HepG2 (cell line): ENCODE results near the gene ZMPSTE24. TPM values are rescaled to one million over a fixed set of nuclear protein-coding genes. Genes with fewer than 3 reads are reported as not detected.

Source experiments
- ATAC-seq: fragments of 200-7000 bp; cut with Tn5 transposase; 3 replicates; pipeline ENCODE4 v1.9.1; 2020; ENCODE audit warnings: mild to moderate bottlenecking, moderate library complexity
- BruUV-seq: library from RNA; stranded (reverse); fragments of 400-500 nt; replicated peaks from 2 replicates; lab custom pipeline; 2021; lab: Mats Ljungman, UMichigan
- CTCF ChIA-PET: fragments of 300-600 bp; formaldehyde crosslinking; extraction: SDS; loops from one replicate; lab custom pipeline; 2021; ENCODE audit warnings: low total read pairs, inconsistent platforms, low intra/inter-chr PET ratio; lab: Yijun Ruan, JAX
- POLR2A ChIA-PET: fragments of 350-600 bp; sonication (Branson Sonifier 250); formaldehyde crosslinking; loops from one replicate; lab custom pipeline; 2020; ENCODE audit warnings: antibody characterized with exemption, inconsistent platforms; lab: Yijun Ruan, JAX
- DNase-seq: peaks from one replicate; pipeline ENCODE4 v3.0.0-alpha.2; 2015; ENCODE audit warnings: low spot score
- FAIRE-seq: peaks from 3 replicates; lab custom pipeline; 2011; peaks lifted over from hg19 to GRCh38; lab: Jason Lieb, UNC
- H2AFZ ChIP-seq: one replicate; pipeline ENCODE4 v1.6.1; 2011; ENCODE audit warnings: low read length, inconsistent platforms
- H3K27ac ChIP-seq: fragments of 300-600 bp; 3 replicates; pipeline ENCODE4 v1.8.0; 2011; ENCODE audit warnings: mixed run types, mild to moderate bottlenecking, mixed read lengths, low read length, inconsistent platforms; ENCODE audit not compliant: insufficient read depth; ENCODE audit errors: extremely low read length
- H3K27me3 ChIP-seq, 2 experiments: fragments of 200-600 bp in 1 of 2; 2 replicates in 1 of 2; 3 replicates in 1 of 2; pipeline versions ENCODE4 v1.6.0 to v1.8.0; 2011; ENCODE audit warnings: low read length in 2 of 2, mild to moderate bottlenecking in 2 of 2, moderate library complexity in 2 of 2, inconsistent platforms in 1 of 2; ENCODE audit not compliant: insufficient read depth in 2 of 2, control insufficient read depth in 1 of 2
- H3K36me3 ChIP-seq, 2 experiments: fragments of 200-600 bp in 1 of 2; replicated peaks in 1 of 2; 2 replicates in 1 of 2; 3 replicates in 1 of 2; pipeline versions ENCODE4 v1.5.1 to v1.8.0; 2011; ENCODE audit warnings: low read length in 2 of 2, inconsistent platforms in 1 of 2; ENCODE audit not compliant: insufficient read depth in 2 of 2, control insufficient read depth in 1 of 2
- H3K4me1 ChIP-seq: 2 replicates; pipeline ENCODE4 v1.5.1; 2012; ENCODE audit warnings: low read length, inconsistent platforms; ENCODE audit not compliant: insufficient read depth
- H3K4me2 ChIP-seq: 2 replicates; pipeline ENCODE4 v1.6.0; 2011; ENCODE audit warnings: low read depth, low read length, inconsistent platforms
- H3K4me3 ChIP-seq, 3 experiments: fragments of 200-600 bp in 1 of 3; sonication (generic), shearing (Covaris generic) in 1 of 3; replicated peaks in 1 of 3; 2 replicates each; pipeline ENCODE4 v1.5.1; 2011 to 2016; ENCODE audit warnings: low read length in 3 of 3, inconsistent platforms in 2 of 3, low read depth in 2 of 3, mild to moderate bottlenecking in 2 of 3, control low read depth in 1 of 3, mixed read lengths in 1 of 3; ENCODE audit not compliant: insufficient read depth in 1 of 3
- H3K79me2 ChIP-seq: one replicate; pipeline ENCODE4 v1.6.1; 2011; ENCODE audit warnings: low read length, inconsistent platforms; ENCODE audit not compliant: insufficient read depth
- H3K9ac ChIP-seq: 2 replicates; pipeline ENCODE4 v1.6.0; 2011; ENCODE audit warnings: mild to moderate bottlenecking, low read depth, low read length, inconsistent platforms; ENCODE audit not compliant: insufficient read depth
- H3K9me3 ChIP-seq: 2 replicates; pipeline ENCODE4 v1.5.1; 2012; ENCODE audit warnings: mild to moderate bottlenecking, low read length
- H4K20me1 ChIP-seq: 2 replicates; pipeline ENCODE4 v1.6.0; 2011; ENCODE audit warnings: inconsistent platforms, mild to moderate bottlenecking, low read length, moderate library complexity; ENCODE audit not compliant: insufficient read depth
- RFXAP ChIP-seq: sonication (generic); formaldehyde crosslinking; IDR thresholded peaks from 2 replicates; pipeline ENCODE4 v1.4.0; 2020; ENCODE audit warnings: missing genetic modification reagents, borderline replicate concordance
- ZEB1 ChIP-seq: IDR thresholded peaks from 2 replicates; pipeline ENCODE4 v1.6.1; 2012; ENCODE audit warnings: mild to moderate bottlenecking, low read depth, inconsistent platforms; ENCODE audit not compliant: insufficient replicate concordance
- ZNF205 ChIP-seq: IDR thresholded peaks from 2 replicates; pipeline ENCODE4 v1.6.1; 2018; ENCODE audit warnings: missing biosample characterization, missing genetic modification reagents
- WGBS: methylation state at CpG from one replicate; pipeline ENCODE4 v1.1.6; 2017; ENCODE audit warnings: low lambda C conversion rate; 5-methylcytosine and 5-hydroxymethylcytosine counted together
- in situ Hi-C: cut with HindIII; loops from 2 replicates; pipeline ENCODE4 v1.10.0; 2017; ENCODE audit warnings: low pct_unique_long_range_greater_than_20kb; ENCODE audit not compliant: extremely low pct_ligation_motif_present
- intact Hi-C: fragments of 100-400 bp; cut with micrococcal nuclease; formaldehyde crosslinking; loops from one replicate; pipeline ENCODE4 v1.10.0; 2022; ENCODE audit not compliant: unreplicated experiment
- polyA plus RNA-seq, 8 experiments: library from polyadenylated mRNA; depleted of rRNA in 3 of 8; stranded (reverse) in 7 of 8; unstranded in 1 of 8; fragments of >200 nt; fragmentation: Illumina TruSeq in 4 of 8; extraction: Trizol in 4 of 8; gene quantifications; 2 replicates each; pipeline versions ENCODE4 v1.2.1 to v1.2.3, GENCODE V29; 2011 to 2016; ENCODE audit warnings: low read depth in 4 of 8, missing spikeins in 1 of 8, mixed read lengths in 1 of 8; ENCODE audit not compliant: insufficient read depth in 1 of 8
- total RNA-seq, 5 experiments: library from RNA; depleted of rRNA; stranded (reverse); fragments of >200 nt; fragmentation: Illumina TruSeq; extraction: Trizol; gene quantifications; 2 replicates each; pipeline ENCODE4 v1.2.3, GENCODE V29; 2016; ENCODE audit warnings: low read depth in 1 of 5
- TF ChIP-seq, protein P1 (sequence below): sonication (generic); formaldehyde crosslinking; IDR thresholded peaks from 2 replicates; pipeline ENCODE4 v1.8.0; 2022; ENCODE audit warnings: mild to moderate bottlenecking, missing genetic modification reagents
- TF ChIP-seq, protein P2 (sequence below): sonication (generic); formaldehyde crosslinking; IDR thresholded peaks from 2 replicates; pipeline ENCODE4 v1.4.0; 2020; ENCODE audit warnings: missing genetic modification reagents
- TF ChIP-seq, protein P3 (sequence below): sonication (generic); formaldehyde crosslinking; conservative IDR thresholded peaks from 2 replicates; pipeline ENCODE4 v1.4.0; 2020; ENCODE audit warnings: mild to moderate bottlenecking, missing genetic modification reagents, moderate library complexity
- TF ChIP-seq, protein P4 (sequence below): IDR thresholded peaks from 2 replicates; pipeline ENCODE4 v1.6.1; 2018; ENCODE audit warnings: missing genetic modification reagents

ZMPSTE24 gene
- total and polyA plus RNA-seq, 2 of the 13 experiments (the other 11 are each of a cell fraction or from before 2014, with no cell fraction given), result 13.6 to 60.2 TPM

DNA sequence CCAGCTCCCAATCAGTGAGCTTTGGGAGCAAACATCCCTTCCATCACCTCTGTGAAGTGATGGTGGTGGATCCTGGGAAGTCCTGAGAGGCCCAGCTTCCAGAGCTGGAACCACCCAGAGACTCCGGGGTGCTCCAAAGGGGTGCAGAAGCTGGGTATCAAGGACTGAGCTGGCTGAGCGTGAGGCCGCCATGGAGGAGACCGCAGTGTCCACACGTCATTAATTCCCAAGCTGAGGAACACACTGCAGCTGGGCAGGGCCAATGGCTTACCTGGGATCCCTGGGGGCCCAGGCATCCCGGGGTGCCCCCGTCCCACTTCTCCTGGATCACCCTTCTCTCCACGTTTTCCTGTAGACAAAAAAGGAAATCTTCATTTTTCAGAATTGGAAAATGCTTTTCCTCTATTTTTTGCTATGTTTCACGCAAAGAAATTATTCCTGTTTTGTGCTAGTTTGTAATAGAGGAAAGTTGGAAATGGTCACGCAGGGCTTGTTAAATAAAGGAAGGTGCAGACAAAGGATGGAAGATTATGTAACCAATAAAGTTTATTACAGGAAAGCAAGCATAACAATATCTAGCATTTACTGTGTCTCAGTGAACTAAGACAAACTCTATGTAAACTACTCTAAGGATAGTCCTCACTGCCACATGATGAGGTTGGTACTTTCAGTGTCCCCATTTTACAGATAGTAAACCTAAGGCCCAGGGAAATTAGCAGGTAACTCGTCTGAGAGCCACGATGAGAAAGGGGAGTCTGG is 43.7 kb downstream of the ZMPSTE24 start:
- in situ Hi-C loops, result no loop called here
- Histone ChIP-seq H3K9me3 (no peaks in the 10 kb centered on the region), H3K27me3 (no peaks in the 10 kb centered on the region), H4K20me1 (no peaks in the 10 kb centered on the region), H3K79me2 (no peaks in the 10 kb centered on the region), H3K4me1 (no peaks in the 10 kb centered on the region), H3K4me3 (no peak overlapping the region), H3K4me2 (no peak overlapping the region), H3K9ac (no peak overlapping the region), H3K36me3 (peaks cover 3 to 8% of the 10 kb centered on the region in 2 experiments; a peak in 2 of 5 replicates), H2AFZ (no peak overlapping the region)
- no TSS peak for BruUV-seq
- ATAC-seq (no peak), DNase-seq (no peak), FAIRE-seq (no peak)
- intact Hi-C loops, result no loop called here
- WGBS, result 95% methylated on average over 8 of the region's 12 CpGs
- POLR2A ChIA-PET, result interaction anchor here (0.6 to 1.6 kb wide), 3 partner anchors 12 to 33 kb away, joined by 3 to 4 read pairs (median 3); no protein-coding TSS in a partner anchor
- CTCF ChIA-PET, result no interaction called here
- TF ChIP-seq, protein P1, sequence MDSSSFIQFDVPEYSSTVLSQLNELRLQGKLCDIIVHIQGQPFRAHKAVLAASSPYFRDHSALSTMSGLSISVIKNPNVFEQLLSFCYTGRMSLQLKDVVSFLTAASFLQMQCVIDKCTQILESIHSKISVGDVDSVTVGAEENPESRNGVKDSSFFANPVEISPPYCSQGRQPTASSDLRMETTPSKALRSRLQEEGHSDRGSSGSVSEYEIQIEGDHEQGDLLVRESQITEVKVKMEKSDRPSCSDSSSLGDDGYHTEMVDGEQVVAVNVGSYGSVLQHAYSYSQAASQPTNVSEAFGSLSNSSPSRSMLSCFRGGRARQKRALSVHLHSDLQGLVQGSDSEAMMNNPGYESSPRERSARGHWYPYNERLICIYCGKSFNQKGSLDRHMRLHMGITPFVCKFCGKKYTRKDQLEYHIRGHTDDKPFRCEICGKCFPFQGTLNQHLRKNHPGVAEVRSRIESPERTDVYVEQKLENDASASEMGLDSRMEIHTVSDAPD, result no peak
- TF ChIP-seq, protein P2, sequence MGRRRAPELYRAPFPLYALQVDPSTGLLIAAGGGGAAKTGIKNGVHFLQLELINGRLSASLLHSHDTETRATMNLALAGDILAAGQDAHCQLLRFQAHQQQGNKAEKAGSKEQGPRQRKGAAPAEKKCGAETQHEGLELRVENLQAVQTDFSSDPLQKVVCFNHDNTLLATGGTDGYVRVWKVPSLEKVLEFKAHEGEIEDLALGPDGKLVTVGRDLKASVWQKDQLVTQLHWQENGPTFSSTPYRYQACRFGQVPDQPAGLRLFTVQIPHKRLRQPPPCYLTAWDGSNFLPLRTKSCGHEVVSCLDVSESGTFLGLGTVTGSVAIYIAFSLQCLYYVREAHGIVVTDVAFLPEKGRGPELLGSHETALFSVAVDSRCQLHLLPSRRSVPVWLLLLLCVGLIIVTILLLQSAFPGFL (CRISPR knock-in tag), result no peak
- TF ChIP-seq, all 625 proteins: peak for 0
- no peak overlapping the region for H3K27ac ChIP-seq

DNA sequence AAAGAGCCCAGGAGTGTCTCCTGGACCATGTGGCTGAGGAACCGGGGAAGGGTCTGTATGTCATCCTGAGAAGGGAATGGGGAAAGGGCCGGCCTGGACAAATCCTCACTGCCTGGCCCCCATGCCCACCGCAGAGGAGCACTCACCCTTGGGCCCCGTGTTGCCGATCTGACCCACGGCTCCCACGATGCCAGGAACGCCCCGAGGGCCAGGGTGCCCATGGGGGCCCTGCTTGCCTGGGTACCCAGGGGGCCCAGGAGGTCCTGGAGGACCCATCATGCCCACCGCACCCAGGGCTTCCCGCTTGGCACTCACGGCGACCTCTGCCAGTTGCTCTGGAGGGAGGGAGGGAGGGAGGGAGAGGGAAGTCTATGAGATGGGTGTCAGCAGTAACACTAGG is 44.4 kb downstream of the ZMPSTE24 start:
- Histone ChIP-seq H3K27ac (no peak overlapping the region), H3K36me3 (peaks cover 3 to 11% of the 10 kb centered on the region in 2 experiments; a peak in 3 of 5 replicates), H3K9ac (no peak overlapping the region), H3K4me1 (no peaks in the 10 kb centered on the region), H3K27me3 (no peaks in the 10 kb centered on the region), H2AFZ (no peak overlapping the region), H3K9me3 (no peaks in the 10 kb centered on the region), H3K4me2 (no peak overlapping the region), H3K79me2 (no peaks in the 10 kb centered on the region), H4K20me1 (no peaks in the 10 kb centered on the region), H3K4me3 (no peak overlapping the region)
- BruUV-seq, result no TSS peak
- FAIRE-seq, result no peak
- no peak for ATAC-seq
- DNase-seq, result no peak
- ChIA-PET POLR2A (no interaction called here), CTCF (no interaction called here)
- intact Hi-C loops, result no loop called here
- 100% methylated on average over 1 of the region's 13 CpGs for WGBS
- TF ChIP-seq RFXAP (CRISPR knock-in tag), result no peak
- TF ChIP-seq, protein P3, sequence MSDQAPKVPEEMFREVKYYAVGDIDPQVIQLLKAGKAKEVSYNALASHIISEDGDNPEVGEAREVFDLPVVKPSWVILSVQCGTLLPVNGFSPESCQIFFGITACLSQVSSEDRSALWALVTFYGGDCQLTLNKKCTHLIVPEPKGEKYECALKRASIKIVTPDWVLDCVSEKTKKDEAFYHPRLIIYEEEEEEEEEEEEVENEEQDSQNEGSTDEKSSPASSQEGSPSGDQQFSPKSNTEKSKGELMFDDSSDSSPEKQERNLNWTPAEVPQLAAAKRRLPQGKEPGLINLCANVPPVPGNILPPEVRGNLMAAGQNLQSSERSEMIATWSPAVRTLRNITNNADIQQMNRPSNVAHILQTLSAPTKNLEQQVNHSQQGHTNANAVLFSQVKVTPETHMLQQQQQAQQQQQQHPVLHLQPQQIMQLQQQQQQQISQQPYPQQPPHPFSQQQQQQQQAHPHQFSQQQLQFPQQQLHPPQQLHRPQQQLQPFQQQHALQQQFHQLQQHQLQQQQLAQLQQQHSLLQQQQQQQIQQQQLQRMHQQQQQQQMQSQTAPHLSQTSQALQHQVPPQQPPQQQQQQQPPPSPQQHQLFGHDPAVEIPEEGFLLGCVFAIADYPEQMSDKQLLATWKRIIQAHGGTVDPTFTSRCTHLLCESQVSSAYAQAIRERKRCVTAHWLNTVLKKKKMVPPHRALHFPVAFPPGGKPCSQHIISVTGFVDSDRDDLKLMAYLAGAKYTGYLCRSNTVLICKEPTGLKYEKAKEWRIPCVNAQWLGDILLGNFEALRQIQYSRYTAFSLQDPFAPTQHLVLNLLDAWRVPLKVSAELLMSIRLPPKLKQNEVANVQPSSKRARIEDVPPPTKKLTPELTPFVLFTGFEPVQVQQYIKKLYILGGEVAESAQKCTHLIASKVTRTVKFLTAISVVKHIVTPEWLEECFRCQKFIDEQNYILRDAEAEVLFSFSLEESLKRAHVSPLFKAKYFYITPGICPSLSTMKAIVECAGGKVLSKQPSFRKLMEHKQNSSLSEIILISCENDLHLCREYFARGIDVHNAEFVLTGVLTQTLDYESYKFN, result no peak
- TF ChIP-seq ZEB1, result no peak
- TF ChIP-seq, protein P4, sequence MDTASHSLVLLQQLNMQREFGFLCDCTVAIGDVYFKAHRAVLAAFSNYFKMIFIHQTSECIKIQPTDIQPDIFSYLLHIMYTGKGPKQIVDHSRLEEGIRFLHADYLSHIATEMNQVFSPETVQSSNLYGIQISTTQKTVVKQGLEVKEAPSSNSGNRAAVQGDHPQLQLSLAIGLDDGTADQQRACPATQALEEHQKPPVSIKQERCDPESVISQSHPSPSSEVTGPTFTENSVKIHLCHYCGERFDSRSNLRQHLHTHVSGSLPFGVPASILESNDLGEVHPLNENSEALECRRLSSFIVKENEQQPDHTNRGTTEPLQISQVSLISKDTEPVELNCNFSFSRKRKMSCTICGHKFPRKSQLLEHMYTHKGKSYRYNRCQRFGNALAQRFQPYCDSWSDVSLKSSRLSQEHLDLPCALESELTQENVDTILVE (CRISPR knock-in tag), result no peak
- TF ChIP-seq ZNF205 (CRISPR knock-in tag), result no peak
- in situ Hi-C loops, result no loop called here
